ENCODE measurements around the gene SPSB3. TPM values are rescaled to one million over a fixed set of nuclear protein-coding genes. Genes with fewer than 3 reads are reported as not detected.

SPSB3 gene
- total RNA-seq, 2 donors from 2014 or later, result 28.0 to 28.1 TPM

- Mint-ChIP-seq H3K4me3 (no peak overlapping the region), H3K27ac (no peak overlapping the region), H3K36me3 (ENCODE audit: low read depth) (peaks cover 17% of the 10 kb centered on the region), H3K4me1 (no peaks in the 10 kb centered on the region), H3K27me3 (ENCODE audit: insufficient read depth) (no peaks in the 10 kb centered on the region), H3K9me3 (no peaks in the 10 kb centered on the region)
- Histone ChIP-seq H3K4me1 (ENCODE audit: control insufficient read depth, insufficient read depth, low read length) (no peaks in the 10 kb centered on the region), H3K27me3 (ENCODE audit: control insufficient read depth, insufficient read depth, low read length, poor library complexity, severe bottlenecking) (no peaks in the 10 kb centered on the region), H3K4me3 (ENCODE audit: low read length) (no peak overlapping the region), H3K27ac (ENCODE audit: low read depth, low read length) (no peak overlapping the region), H3K9ac (ENCODE audit: extremely low read depth, low read length, poor library complexity, severe bottlenecking) (no peak overlapping the region), H3K9me3 (ENCODE audit: control insufficient read depth, low read length) (no peaks in the 10 kb centered on the region), H3K36me3 (ENCODE audit: control insufficient read depth, insufficient read depth, low read length) (peaks cover 15% of the 10 kb centered on the region)
- DNase-seq, result peak; percentile 95
- TF ChIP-seq CTCF (conservative IDR thresholded peaks at IDR 0.05), result peak; percentile 82
- WGBS, 2 experiments (ENCODE audit: insufficient coverage in 1 of 2, insufficient read length in 1 of 2), result 72 to 74% methylated on average over 19 to 72 of the region's 81 CpGs
These were observed 18.6 kb downstream of the SPSB3 start for GRCh38 chr16:1763521-1764511.

- Histone ChIP-seq H3K27ac (ENCODE audit: low read depth, low read length) (no peak overlapping the region), H3K4me3 (ENCODE audit: low read length) (no peak overlapping the region), H3K36me3 (ENCODE audit: control insufficient read depth, insufficient read depth, low read length) (peaks cover 15% of the 10 kb centered on the region), H3K9ac (ENCODE audit: extremely low read depth, low read length, poor library complexity, severe bottlenecking) (no peak overlapping the region), H3K9me3 (ENCODE audit: control insufficient read depth, low read length) (no peaks in the 10 kb centered on the region), H3K4me1 (ENCODE audit: control insufficient read depth, insufficient read depth, low read length) (no peaks in the 10 kb centered on the region), H3K27me3 (ENCODE audit: control insufficient read depth, insufficient read depth, low read length, poor library complexity, severe bottlenecking) (no peaks in the 10 kb centered on the region)
- H3K27me3 Mint-ChIP-seq (ENCODE audit: insufficient read depth), result no peaks in the 10 kb centered on the region
- TF ChIP-seq CTCF (conservative IDR thresholded peaks at IDR 0.05), result no peak
- peaks cover 17% of the 10 kb centered on the region for H3K36me3 Mint-ChIP-seq (ENCODE audit: low read depth)
- H3K9me3 Mint-ChIP-seq, result no peaks in the 10 kb centered on the region
- DNase-seq, result peak; percentile 58
- no peak overlapping the region for H3K27ac Mint-ChIP-seq
- WGBS, 2 experiments (ENCODE audit: insufficient coverage in 1 of 2, insufficient read length in 1 of 2), result 90 to 93% methylated on average over 18 to 24 of the region's 24 CpGs
- no peak overlapping the region for H3K4me3 Mint-ChIP-seq
- no peaks in the 10 kb centered on the region for H3K4me1 Mint-ChIP-seq
These were observed 19.4 kb downstream of the SPSB3 start for GRCh38 chr16:1762879-1763520.

- Mint-ChIP-seq H3K9me3 (no peaks in the 10 kb centered on the region), H3K36me3 (ENCODE audit: low read depth) (peaks cover 17% of the 10 kb centered on the region), H3K4me3 (no peak overlapping the region), H3K27me3 (ENCODE audit: insufficient read depth) (no peaks in the 10 kb centered on the region), H3K4me1 (no peaks in the 10 kb centered on the region), H3K27ac (no peak overlapping the region)
- no peak overlapping the region for H3K9ac ChIP-seq (ENCODE audit: extremely low read depth, low read length, poor library complexity, severe bottlenecking)
- H3K27me3 ChIP-seq (ENCODE audit: control insufficient read depth, insufficient read depth, low read length, poor library complexity, severe bottlenecking), result no peaks in the 10 kb centered on the region
- H3K36me3 ChIP-seq (ENCODE audit: control insufficient read depth, insufficient read depth, low read length), result peaks cover 15% of the 10 kb centered on the region
- no peaks in the 10 kb centered on the region for H3K4me1 ChIP-seq (ENCODE audit: control insufficient read depth, insufficient read depth, low read length)
- H3K4me3 ChIP-seq (ENCODE audit: low read length), result no peak overlapping the region
- no peaks in the 10 kb centered on the region for H3K9me3 ChIP-seq (ENCODE audit: control insufficient read depth, low read length)
- 95 to 99% methylated on average over 16 to 30 of the region's 30 CpGs for WGBS, 2 experiments (ENCODE audit: insufficient coverage in 1 of 2, insufficient read length in 1 of 2)
- no peak for TF ChIP-seq CTCF (conservative IDR thresholded peaks at IDR 0.05)
- DNase-seq, result no peak
- H3K27ac ChIP-seq (ENCODE audit: low read depth, low read length), result no peak overlapping the region
These were observed 20.0 kb downstream of the SPSB3 start for GRCh38 chr16:1762196-1762878.

All from endodermal cell (in vitro differentiated cells).